K562 (cell line): ENCODE results near the gene ATXN3L. TPM values are rescaled to one million over a fixed set of nuclear protein-coding genes. Genes with fewer than 3 reads are reported as not detected.

Experiments
- ATAC-seq: fragments of 200-7000 bp; cut with Tn5 transposase; 3 replicates; pipeline ENCODE4 v1.9.1; 2020; ENCODE audit warnings: moderate library complexity
- BruUV-seq: library from RNA; stranded (reverse); fragments of 400-500 nt; replicated peaks from 2 replicates; lab custom pipeline; 2021; lab: Mats Ljungman, UMichigan
- CTCF ChIA-PET: fragments of 300-600 bp; formaldehyde crosslinking; extraction: SDS; loops from one replicate; lab custom pipeline; 2021; ENCODE audit warnings: low intra/inter-chr PET ratio; lab: Yijun Ruan, JAX
- POLR2A ChIA-PET: fragments of 300-600, 350-650 bp; sonication (Branson Sonifier 250); formaldehyde crosslinking; extraction: SDS; loops from one replicate; lab custom pipeline; 2021; ENCODE audit warnings: antibody characterized with exemption, inconsistent platforms; lab: Yijun Ruan, JAX
- DNase-seq, 4 experiments: peaks; one replicate each; pipeline versions ENCODE4 v3.0.0 to v3.0.0-alpha.2; 2011 to 2018; ENCODE audit warnings: low spot score in 3 of 4, mixed read lengths in 3 of 4; ENCODE audit errors: extremely low read depth in 1 of 4
- FAIRE-seq: peaks from 2 replicates; lab custom pipeline; 2011; peaks lifted over from hg19 to GRCh38; lab: Jason Lieb, UNC
- H2AFZ ChIP-seq: 2 replicates; pipeline ENCODE4 v1.6.0; 2011; ENCODE audit warnings: low read depth, low read length, control low read depth, inconsistent platforms
- H3K27ac ChIP-seq: fragments of 200-600 bp; 3 replicates; pipeline ENCODE4 v1.8.0; 2011; ENCODE audit warnings: low read depth, mild to moderate bottlenecking, control low read depth, inconsistent platforms, low read length, moderate library complexity, mixed read lengths; ENCODE audit errors: extremely low read depth
- H3K27me3 ChIP-seq, 2 experiments: fragments of 300-600 bp in 1 of 2; 2 replicates in 1 of 2; 3 replicates in 1 of 2; pipeline versions ENCODE4 v1.6.0 to v1.8.0; 2011; ENCODE audit warnings: inconsistent platforms in 2 of 2, low read length in 2 of 2, mild to moderate bottlenecking in 1 of 2, mixed read lengths in 1 of 2, moderate library complexity in 1 of 2; ENCODE audit not compliant: control insufficient read depth in 2 of 2, insufficient read depth in 2 of 2
- H3K36me3 ChIP-seq: fragments of 300-600 bp; 3 replicates; pipeline ENCODE4 v1.8.0; 2011; ENCODE audit warnings: mild to moderate bottlenecking, low read length, inconsistent platforms; ENCODE audit not compliant: control insufficient read depth, insufficient read depth
- H3K4me1 ChIP-seq, 2 experiments: fragments of 200-600 bp in 1 of 2; replicated peaks in 1 of 2; 2 replicates in 1 of 2; 3 replicates in 1 of 2; pipeline versions ENCODE4 v1.5.1 to v1.8.0; 2011; ENCODE audit warnings: inconsistent platforms in 2 of 2, low read length in 2 of 2, mild to moderate bottlenecking in 1 of 2, mixed read lengths in 1 of 2, moderate library complexity in 1 of 2; ENCODE audit not compliant: control insufficient read depth in 2 of 2, insufficient read depth in 2 of 2
- H3K4me2 ChIP-seq: 2 replicates; pipeline ENCODE4 v1.6.1; 2011; ENCODE audit warnings: low read length, control low read depth, inconsistent platforms, mixed read lengths; ENCODE audit not compliant: insufficient read depth
- H3K4me3 ChIP-seq: fragments of 200-600 bp; sonication (generic), shearing (Covaris generic); 2 replicates; pipeline ENCODE4 v1.5.1; 2016; ENCODE audit warnings: control low read depth, inconsistent platforms
- H3K79me2 ChIP-seq: fragments of 200-600 bp; 3 replicates; pipeline ENCODE4 v1.8.0; 2011; ENCODE audit warnings: low read length, inconsistent platforms; ENCODE audit not compliant: control insufficient read depth, insufficient read depth
- H3K9ac ChIP-seq, 2 experiments: 2 replicates each; pipeline versions ENCODE4 v1.6.0 to v1.6.1; 2011; ENCODE audit warnings: low read depth in 2 of 2, low read length in 2 of 2, control low read depth in 1 of 2, inconsistent platforms in 1 of 2, mild to moderate bottlenecking in 1 of 2, mixed read lengths in 1 of 2; ENCODE audit not compliant: insufficient read depth in 1 of 2
- H3K9me1 ChIP-seq: one replicate; pipeline ENCODE4 v1.6.0; 2011; ENCODE audit warnings: inconsistent platforms, mild to moderate bottlenecking, low read length, moderate library complexity; ENCODE audit not compliant: control insufficient read depth, insufficient read depth
- H3K9me3 ChIP-seq: replicated peaks from 2 replicates; pipeline ENCODE4 v1.5.1; 2011; ENCODE audit warnings: low read depth, low read length, inconsistent platforms; ENCODE audit not compliant: control insufficient read depth, insufficient read depth
- H4K20me1 ChIP-seq: replicated peaks from 2 replicates; pipeline ENCODE4 v1.6.1; 2011; ENCODE audit warnings: low read length, inconsistent platforms, mixed read lengths; ENCODE audit not compliant: control insufficient read depth, insufficient read depth
- ATF1 ChIP-seq, 2 experiments: fragments of 450-650 bp in 1 of 2; IDR thresholded peaks; 2 replicates each; pipeline ENCODE4 v1.6.1; 2016; ENCODE audit warnings: missing compliant biosample characterization in 1 of 2, missing genetic modification characterization in 1 of 2
- ATF7 ChIP-seq: fragments of 450-650 bp; IDR thresholded peaks from 2 replicates; pipeline ENCODE4 v1.7.1; 2014; ENCODE audit warnings: mild to moderate bottlenecking, moderate library complexity
- BACH1 ChIP-seq: fragments of 200-800 bp; sonication (Bioruptor generic); IDR thresholded peaks from 2 replicates; pipeline ENCODE4 v1.6.1; 2016; ENCODE audit warnings: missing genetic modification characterization, missing compliant biosample characterization
- CTCF ChIP-seq, 3 experiments: IDR thresholded peaks in 2 of 3; conservative IDR thresholded peaks in 1 of 3; 2 replicates each; pipeline ENCODE4 v1.5.1; 2011 to 2012; ENCODE audit warnings: low read length in 3 of 3, mild to moderate bottlenecking in 3 of 3, control low read depth in 2 of 3, improper control_type of control experiment in 1 of 3, inconsistent platforms in 1 of 3, low read depth in 1 of 3, mixed read lengths in 1 of 3, moderate library complexity in 1 of 3; ENCODE audit not compliant: insufficient read depth in 2 of 3
- ETV1 ChIP-seq: fragments of 450-650 bp; conservative IDR thresholded peaks from 2 replicates; pipeline ENCODE4 v1.6.1; 2016; ENCODE audit warnings: missing genetic modification characterization, control low read depth, low read depth, missing compliant biosample characterization
- FOXK2 ChIP-seq, 2 experiments: fragments of 450-650 bp; IDR thresholded peaks in 1 of 2; conservative IDR thresholded peaks in 1 of 2; 2 replicates each; pipeline ENCODE4 v1.6.1; 2016; ENCODE audit warnings: low read depth in 2 of 2, mild to moderate bottlenecking in 1 of 2
- FOXP4 ChIP-seq: sonication (generic); formaldehyde crosslinking; IDR thresholded peaks from 2 replicates; pipeline ENCODE4 v1.8.0; 2022; ENCODE audit warnings: mild to moderate bottlenecking, missing genetic modification reagents, borderline replicate concordance
- KLF13 ChIP-seq: fragments of 450-650 bp; IDR thresholded peaks from 2 replicates; pipeline ENCODE4 v1.6.1; 2016; ENCODE audit warnings: missing genetic modification characterization, low read depth, mild to moderate bottlenecking, missing compliant biosample characterization, moderate library complexity, borderline replicate concordance
- MCM3 ChIP-seq: fragments of 450-650 bp; IDR thresholded peaks from 2 replicates; pipeline ENCODE4 v1.6.1; 2016
- WGBS: fragments of 100-300 bp; shearing (Covaris generic); methylation state at CpG from one replicate; pipeline ENCODE4 v1.1.6; 2016; ENCODE audit warnings: low coverage, mixed read lengths; ENCODE audit not compliant: insufficient coverage; ENCODE audit errors: missing lambda C conversion rate; 5-methylcytosine and 5-hydroxymethylcytosine counted together
- in situ Hi-C: fragments of 300-500 bp; cut with MboI; formaldehyde crosslinking; loops from 4 replicates; pipeline ENCODE4 v1.15.0; 2018; ENCODE audit warnings: inconsistent platforms, mixed read lengths
- intact Hi-C: fragments of 100-400 bp; cut with micrococcal nuclease; formaldehyde crosslinking; loops from 2 replicates; pipeline ENCODE4 v1.14.2; 2022
- polyA plus RNA-seq, 8 experiments: library from polyadenylated mRNA; depleted of rRNA in 4 of 8; stranded (reverse) in 5 of 8; unstranded in 3 of 8; fragments of >200 nt; fragmentation: Nextera tagmentation in 2 of 8; fragmentation: Illumina TruSeq in 1 of 8; extraction: Ambion mirVana in 2 of 8; extraction: Trizol in 1 of 8; gene quantifications; 2 replicates each; pipeline versions ENCODE4 v1.2.1 to v1.2.3, GENCODE V29; 2011 to 2014; ENCODE audit warnings: inconsistent platforms in 1 of 8, missing spikeins in 1 of 8
- total RNA-seq, 7 experiments: library from RNA; depleted of rRNA in 6 of 7; stranded (reverse); fragments of >200 nt in 6 of 7; fragmentation: Illumina TruSeq in 2 of 7; extraction: Trizol in 2 of 7; gene quantifications; 2 replicates each; pipeline versions ENCODE4 v1.2.1 to v1.2.3, GENCODE V29; 2011 to 2021; ENCODE audit warnings: low replicate concordance in 1 of 7

The ATXN3L gene
- total and polyA plus RNA-seq, 9 of the 15 experiments (the other 6 are each of a cell fraction or from before 2014, with no cell fraction given), result 0.04 to 0.31 TPM; not detected in 7

GRCh38 chrX:13281289-13281688, 38.6 kb downstream of the ATXN3L start (continued):
- TF ChIP-seq FOXP4 (no peak), MCM3 (no peak), BACH1 (tag) (no peak)

- Histone ChIP-seq H4K20me1 (no peaks in the 10 kb centered on the region), H3K9me3 (no peaks in the 10 kb centered on the region), H3K9ac (no peak overlapping the region), H3K9me1 (no peaks in the 10 kb centered on the region), H3K4me1 (peaks cover 0 to 15% of the 10 kb centered on the region in 2 experiments; a peak in 3 of 5 replicates), H2AFZ (peak overlapping the region; percentile 52), H3K4me2 (no peak overlapping the region), H3K79me2 (no peaks in the 10 kb centered on the region), H3K27me3 (no peaks in the 10 kb centered on the region), H3K4me3 (no peak overlapping the region), H3K27ac (no peak overlapping the region), H3K36me3 (no peaks in the 10 kb centered on the region)
- ChIA-PET CTCF (no interaction called here), POLR2A (no interaction called here)
- DNase-seq, result no peak
- ATAC-seq, result peak; percentile 53
- in situ Hi-C loops (no loop called here), intact Hi-C loops (loop anchor here (5.0 kb wide), 1 partner anchor 208 kb away; no protein-coding TSS in a partner anchor)
- 59% methylated on average over 8 of the region's 9 CpGs for WGBS
- no peak for FAIRE-seq
- no TSS peak for BruUV-seq
- TF ChIP-seq KLF13 (tag) (no peak), ETV1 (tag) (no peak), FOXK2 (conservative IDR thresholded peaks at IDR 0.05 in 1 of 2, IDR thresholded peaks at IDR 0.05 in 1 of 2; ENCODE audit: low read depth in 2 of 2) (0 out of 4 replicates have a peak, but pooled peaks of 1 of the 2 experiments have one; percentile 17), CTCF (IDR thresholded peaks at IDR 0.05 in 2 of 3, conservative IDR thresholded peaks at IDR 0.05 in 1 of 3; ENCODE audit: insufficient read depth in 2 of 3, low read depth in 1 of 3, low read length in 3 of 3) (peak in 2 of 3 experiments; percentile 5 to 45; a peak in 2 of 6 replicates), ATF7 (peak; percentile 24; the same call in 1 of the 2 replicates), ATF1 (CRISPR knock-in tag; IDR thresholded peaks at IDR 0.05) (no peak), ATF1 (tag; IDR thresholded peaks at IDR 0.05) (0 out of 2 replicates have a peak, but pooled peaks have one; percentile 33)
Observed at GRCh38 chrX:13279279-13280018, 40.4 kb downstream of the ATXN3L start.
